OCI-LY3 (cell line): ENCODE results near the gene SLC5A11.

ENCODE experiments used
- EZH2phosphoT487 ChIP-seq: fragments of 200-600 bp; shearing (Covaris generic); IDR thresholded peaks from 2 replicates; pipeline ENCODE4 v1.6.1; 2018; ENCODE audit warnings: antibody characterized with exemption, mixed run types, low read depth
- TF ChIP-seq, protein P1 (sequence below): fragments of 200-600, 300-600 bp; sonication (generic); IDR thresholded peaks from 2 replicates; pipeline ENCODE4 v1.5.1; 2014; ENCODE audit warnings: antibody characterized with exemption, low read length, low read depth

DNA sequence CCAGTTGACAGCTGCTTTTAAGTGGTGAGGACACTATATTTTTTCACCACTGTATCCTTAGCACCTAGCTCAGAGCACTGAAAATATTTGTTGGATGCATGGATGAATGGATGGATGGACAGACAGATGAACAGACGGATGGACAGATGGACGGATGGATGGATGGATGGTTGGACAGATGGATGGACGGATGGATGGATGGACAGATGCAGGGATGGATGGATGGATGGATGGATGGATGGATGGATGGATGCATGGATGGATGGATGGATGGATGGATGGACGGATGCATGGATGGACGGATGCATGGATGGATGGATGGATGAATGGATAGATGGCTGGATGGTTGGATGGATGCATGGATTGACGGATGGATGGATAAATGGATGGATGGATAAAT, 12.4 kb upstream of the SLC5A11 start:
- TF ChIP-seq, protein P1, sequence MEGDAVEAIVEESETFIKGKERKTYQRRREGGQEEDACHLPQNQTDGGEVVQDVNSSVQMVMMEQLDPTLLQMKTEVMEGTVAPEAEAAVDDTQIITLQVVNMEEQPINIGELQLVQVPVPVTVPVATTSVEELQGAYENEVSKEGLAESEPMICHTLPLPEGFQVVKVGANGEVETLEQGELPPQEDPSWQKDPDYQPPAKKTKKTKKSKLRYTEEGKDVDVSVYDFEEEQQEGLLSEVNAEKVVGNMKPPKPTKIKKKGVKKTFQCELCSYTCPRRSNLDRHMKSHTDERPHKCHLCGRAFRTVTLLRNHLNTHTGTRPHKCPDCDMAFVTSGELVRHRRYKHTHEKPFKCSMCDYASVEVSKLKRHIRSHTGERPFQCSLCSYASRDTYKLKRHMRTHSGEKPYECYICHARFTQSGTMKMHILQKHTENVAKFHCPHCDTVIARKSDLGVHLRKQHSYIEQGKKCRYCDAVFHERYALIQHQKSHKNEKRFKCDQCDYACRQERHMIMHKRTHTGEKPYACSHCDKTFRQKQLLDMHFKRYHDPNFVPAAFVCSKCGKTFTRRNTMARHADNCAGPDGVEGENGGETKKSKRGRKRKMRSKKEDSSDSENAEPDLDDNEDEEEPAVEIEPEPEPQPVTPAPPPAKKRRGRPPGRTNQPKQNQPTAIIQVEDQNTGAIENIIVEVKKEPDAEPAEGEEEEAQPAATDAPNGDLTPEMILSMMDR = no peak
- no peak for TF ChIP-seq EZH2phosphoT487
